Trophoblast cell (in vitro differentiated cells and primary cell): ENCODE measurements around the gene C11orf58.

ENCODE experiments used
- DNase-seq, 2 donors: peaks; one replicate each; pipeline ENCODE4 v3.0.0-alpha.2; 2016
- H2AFZ ChIP-seq: 2 replicates; pipeline ENCODE4 v1.6.1; 2013; ENCODE audit warnings: low read length, moderate library complexity, mild to moderate bottlenecking; ENCODE audit not compliant: insufficient read depth, poor library complexity
- H2AK5ac ChIP-seq: 2 replicates; pipeline ENCODE4 v1.6.1; 2013; ENCODE audit warnings: mild to moderate bottlenecking, low read length
- H2BK120ac ChIP-seq: 2 replicates; pipeline ENCODE4 v1.6.1; 2013; ENCODE audit warnings: low read length, mild to moderate bottlenecking, moderate library complexity; ENCODE audit not compliant: insufficient read depth, poor library complexity
- H2BK12ac ChIP-seq: 2 replicates; pipeline ENCODE4 v1.6.1; 2013; ENCODE audit warnings: mild to moderate bottlenecking, low read length, moderate library complexity
- H2BK5ac ChIP-seq: 2 replicates; pipeline ENCODE4 v1.6.1; 2013; ENCODE audit warnings: low read length, low read depth, moderate library complexity, mild to moderate bottlenecking; ENCODE audit not compliant: poor library complexity
- H3K14ac ChIP-seq: 2 replicates; pipeline ENCODE4 v1.6.1; 2013; ENCODE audit warnings: mild to moderate bottlenecking, low read length
- H3K18ac ChIP-seq: 2 replicates; pipeline ENCODE4 v1.6.1; 2013; ENCODE audit warnings: mild to moderate bottlenecking, low read length
- H3K23ac ChIP-seq: 2 replicates; pipeline ENCODE4 v1.6.1; 2013; ENCODE audit warnings: low read length
- H3K27ac ChIP-seq: 2 replicates; pipeline ENCODE4 v1.5.1; 2013; ENCODE audit warnings: low read depth, mild to moderate bottlenecking, inconsistent platforms, low read length, moderate library complexity
- H3K27me3 ChIP-seq: 2 replicates; pipeline ENCODE4 v1.6.1; 2013; ENCODE audit warnings: inconsistent platforms, mild to moderate bottlenecking, low read length, moderate library complexity; ENCODE audit not compliant: insufficient read depth
- H3K36me3 ChIP-seq, 2 experiments: 1 replicate in 1 of 2; 2 replicates in 1 of 2; pipeline ENCODE4 v1.6.1; 2013; ENCODE audit warnings: low read length in 2 of 2, mild to moderate bottlenecking in 2 of 2, moderate library complexity in 1 of 2; ENCODE audit not compliant: insufficient read depth in 2 of 2, control insufficient read depth in 1 of 2
- H3K4ac ChIP-seq: 2 replicates; pipeline ENCODE4 v1.6.1; 2013; ENCODE audit warnings: low read depth, mild to moderate bottlenecking, low read length, moderate library complexity
- H3K4me1 ChIP-seq, 2 experiments: 1 replicate in 1 of 2; 2 replicates in 1 of 2; pipeline ENCODE4 v1.6.1; 2013; ENCODE audit warnings: low read length in 2 of 2, mild to moderate bottlenecking in 2 of 2, moderate library complexity in 1 of 2; ENCODE audit not compliant: insufficient read depth in 2 of 2, control insufficient read depth in 1 of 2
- H3K4me2 ChIP-seq: 2 replicates; pipeline ENCODE4 v1.6.1; 2013; ENCODE audit warnings: inconsistent platforms, mild to moderate bottlenecking, low read length, moderate library complexity
- H3K4me3 ChIP-seq: 2 replicates; pipeline ENCODE4 v1.5.1; 2013; ENCODE audit warnings: mild to moderate bottlenecking, low read depth, low read length, inconsistent platforms
- H3K79me1 ChIP-seq: one replicate; pipeline ENCODE4 v1.6.1; 2013; ENCODE audit warnings: low read length
- H3K79me2 ChIP-seq: 2 replicates; pipeline ENCODE4 v1.6.1; 2013; ENCODE audit warnings: low read length, mild to moderate bottlenecking; ENCODE audit not compliant: control insufficient read depth, insufficient read depth, poor library complexity
- H3K9ac ChIP-seq: 2 replicates; pipeline ENCODE4 v1.6.1; 2013; ENCODE audit warnings: mild to moderate bottlenecking, low read length
- H3K9me3 ChIP-seq: 2 replicates; pipeline ENCODE4 v1.6.1; 2013; ENCODE audit warnings: low read depth, mild to moderate bottlenecking, control low read depth, inconsistent platforms, low read length; ENCODE audit not compliant: insufficient read depth
- H4K12ac ChIP-seq: 2 replicates; pipeline ENCODE4 v1.6.1; 2013; ENCODE audit warnings: low read depth, mild to moderate bottlenecking, low read length, moderate library complexity
- H4K8ac ChIP-seq: 2 replicates; pipeline ENCODE4 v1.6.1; 2013; ENCODE audit warnings: low read depth, mild to moderate bottlenecking, low read length, moderate library complexity
- H4K91ac ChIP-seq: one replicate; pipeline ENCODE4 v1.6.1; 2013; ENCODE audit warnings: low read depth, mild to moderate bottlenecking, low read length, moderate library complexity
- WGBS: extraction: QIAGEN DNeasy Blood & Tissue Kit; methylation state at CpG from one replicate; pipeline ENCODE4 v1.1.7; 2013; ENCODE audit warnings: missing lambda C conversion rate; ENCODE audit not compliant: insufficient read length, insufficient coverage; ENCODE audit errors: extremely low coverage; 5-methylcytosine and 5-hydroxymethylcytosine counted together

Gene C11orf58

GRCh38 chr11:16759857-16760508, 21.5 kb downstream of the C11orf58 start:
- Histone ChIP-seq H3K4ac (no peak overlapping the region), H3K9me3 (peaks cover 2% of the 10 kb centered on the region), H3K27ac (no peak overlapping the region), H4K12ac (no peak overlapping the region), H3K36me3 (peaks cover 5 to 8% of the 10 kb centered on the region in 2 experiments), H3K4me3 (no peak overlapping the region), H3K18ac (no peak overlapping the region), H3K79me2 (no peaks in the 10 kb centered on the region), H3K79me1 (no peaks in the 10 kb centered on the region), H2AFZ (no peak overlapping the region), H3K4me1 (no peaks in the 10 kb centered on the region), H4K91ac (no peak overlapping the region), H3K4me2 (no peak overlapping the region), H4K8ac (no peak overlapping the region), H2BK120ac (no peak overlapping the region), H3K14ac (no peak overlapping the region), H2BK12ac (no peak overlapping the region), H2BK5ac (no peak overlapping the region), H2AK5ac (no peak overlapping the region), H3K23ac (no peak overlapping the region), H3K9ac (no peak overlapping the region), H3K27me3 (no peaks in the 10 kb centered on the region)
- no peak for DNase-seq
- WGBS: no CpG with 5 or more reads among the region's 8 CpGs

GRCh38 chr11:16763746-16764145, 25.3 kb downstream of the C11orf58 start:
- no peaks in the 10 kb centered on the region for H3K27me3 ChIP-seq
- no peak overlapping the region for H2BK120ac ChIP-seq
- no peaks in the 10 kb centered on the region for H3K79me2 ChIP-seq
- H4K91ac ChIP-seq: no peak overlapping the region
- no peak overlapping the region for H2BK12ac ChIP-seq
- H3K4me3 ChIP-seq: no peak overlapping the region
- no peaks in the 10 kb centered on the region for H3K9me3 ChIP-seq
- no CpG with 5 or more reads among the region's 1 CpG for WGBS
- no peaks in the 10 kb centered on the region for H3K4me1 ChIP-seq
- H2BK5ac ChIP-seq: no peak overlapping the region
- H4K12ac ChIP-seq: no peak overlapping the region
- H3K27ac ChIP-seq: no peak overlapping the region
- no peak overlapping the region for H4K8ac ChIP-seq
- no peak overlapping the region for H3K14ac ChIP-seq
- H3K4me2 ChIP-seq: no peak overlapping the region
- no peak for DNase-seq
- H3K79me1 ChIP-seq: no peaks in the 10 kb centered on the region
- no peak overlapping the region for H3K18ac ChIP-seq
- no peak overlapping the region for H3K23ac ChIP-seq
- H2AK5ac ChIP-seq: no peak overlapping the region
- H2AFZ ChIP-seq: no peak overlapping the region
- no peak overlapping the region for H3K4ac ChIP-seq
- no peak overlapping the region for H3K9ac ChIP-seq
- H3K36me3 ChIP-seq: peaks cover 4 to 5% of the 10 kb centered on the region in 2 experiments

GRCh38 chr11:16764888-16765287, 26.4 kb downstream of the C11orf58 start:
- H3K18ac ChIP-seq: no peak overlapping the region

GRCh38 chr11:16767137-16767536, 28.7 kb downstream of the C11orf58 start:
- no peak overlapping the region for H4K12ac ChIP-seq
- DNase-seq: no peak
- peaks cover 3 to 8% of the 10 kb centered on the region in 2 experiments for H3K36me3 ChIP-seq
- H4K91ac ChIP-seq: no peak overlapping the region
- no peak overlapping the region for H3K23ac ChIP-seq
- H3K9ac ChIP-seq: no peak overlapping the region
- H4K8ac ChIP-seq: no peak overlapping the region
- no peak overlapping the region for H2AK5ac ChIP-seq
- no peak overlapping the region for H2AFZ ChIP-seq
- H3K27ac ChIP-seq: no peak overlapping the region
- no peak overlapping the region for H3K4ac ChIP-seq
- H3K4me1 ChIP-seq: no peaks in the 10 kb centered on the region
- H3K4me3 ChIP-seq: no peak overlapping the region
- H3K79me2 ChIP-seq: no peaks in the 10 kb centered on the region
- no peak overlapping the region for H2BK5ac ChIP-seq
- no peaks in the 10 kb centered on the region for H3K9me3 ChIP-seq
- H3K27me3 ChIP-seq: no peaks in the 10 kb centered on the region
- no peak overlapping the region for H3K14ac ChIP-seq
- no peak overlapping the region for H2BK12ac ChIP-seq
- no peak overlapping the region for H2BK120ac ChIP-seq
- no CpG with 5 or more reads among the region's 4 CpGs for WGBS
- no peaks in the 10 kb centered on the region for H3K79me1 ChIP-seq
- H3K18ac ChIP-seq: no peak overlapping the region
- H3K4me2 ChIP-seq: no peak overlapping the region

More at GRCh38 chr11:16764888-16765287, 26.4 kb downstream of the C11orf58 start:
- no peak overlapping the region for H2BK120ac ChIP-seq
- no peaks in the 10 kb centered on the region for H3K9me3 ChIP-seq
- no peak overlapping the region for H3K27ac ChIP-seq
- H3K9ac ChIP-seq: no peak overlapping the region
- no peak overlapping the region for H2BK5ac ChIP-seq
- no peaks in the 10 kb centered on the region for H3K27me3 ChIP-seq
- DNase-seq: no peak
- H3K4me3 ChIP-seq: no peak overlapping the region
- no peaks in the 10 kb centered on the region for H3K4me1 ChIP-seq
- H4K12ac ChIP-seq: no peak overlapping the region
- H2BK12ac ChIP-seq: no peak overlapping the region
- no peak overlapping the region for H2AK5ac ChIP-seq
- H3K4me2 ChIP-seq: no peak overlapping the region
- no peaks in the 10 kb centered on the region for H3K79me1 ChIP-seq
- H3K4ac ChIP-seq: no peak overlapping the region
- no peaks in the 10 kb centered on the region for H3K79me2 ChIP-seq
- H3K23ac ChIP-seq: no peak overlapping the region
- H4K91ac ChIP-seq: no peak overlapping the region
- no peak overlapping the region for H2AFZ ChIP-seq
- H3K36me3 ChIP-seq: peaks cover 3 to 5% of the 10 kb centered on the region in 2 experiments
- H3K14ac ChIP-seq: no peak overlapping the region
- no peak overlapping the region for H4K8ac ChIP-seq
- no CpG with 5 or more reads among the region's 8 CpGs for WGBS
